Adrenal gland (tissue), 12 donors: ENCODE results near the gene PRR33. TPM values are rescaled to one million over a fixed set of nuclear protein-coding genes. Genes with fewer than 3 reads are reported as not detected.

Experiments used
- DNase-seq, 7 donors: peaks; one replicate each; pipeline ENCODE4 v3.0.0-alpha.2; 2019 to 2020
- H3K27ac ChIP-seq, 5 donors: fragments of 200-600 bp; sonication (generic) in 4 of 5; 1 replicate in 3 of 5; 2 replicates in 2 of 5; pipeline versions ENCODE4 v1.5.1 to v1.8.0; 2016 to 2020; ENCODE audit warnings: mild to moderate bottlenecking in 1 of 5
- H3K27me3 ChIP-seq: fragments of 200-600 bp; 2 replicates; pipeline ENCODE4 v1.8.0; 2021
- H3K36me3 ChIP-seq, 2 donors: fragments of 200-600 bp; replicated peaks in 1 of 2; 1 replicate in 1 of 2; 2 replicates in 1 of 2; pipeline versions ENCODE4 v1.5.1 to v1.8.0; 2018 to 2022
- H3K4me1 ChIP-seq, 2 donors: fragments of 200-600 bp; replicated peaks in 1 of 2; 1 replicate in 1 of 2; 2 replicates in 1 of 2; pipeline versions ENCODE4 v1.5.1 to v1.8.0; 2018 to 2021
- H3K4me3 ChIP-seq, 4 donors: fragments of 200-600 bp; sonication (generic) in 3 of 4; one replicate each; pipeline ENCODE4 v1.5.1; 2016 to 2018
- H3K9me3 ChIP-seq, 3 donors: fragments of 200-600 bp; sonication (generic) in 1 of 3; replicated peaks in 1 of 3; 1 replicate in 2 of 3; 2 replicates in 1 of 3; pipeline versions ENCODE4 v1.5.1 to v1.8.0; 2016 to 2021
- CTCF ChIP-seq, 6 experiments: fragments of 450-650 bp in 4 of 6; fragments of 200-600 bp in 2 of 6; sonication (generic) in 1 of 6; IDR thresholded peaks; 1 replicate in 5 of 6; 2 replicates in 1 of 6; pipeline versions ENCODE4 v1.5.1 to v1.8.0; 2016 to 2021; ENCODE audit warnings: antibody characterized with exemption in 6 of 6, mild to moderate bottlenecking in 2 of 6, moderate library complexity in 1 of 6
- POLR2A ChIP-seq, 2 donors: fragments of 450-650 bp; IDR thresholded peaks; one replicate each; pipeline ENCODE4 v1.6.1; 2017; ENCODE audit warnings: antibody characterized with exemption in 2 of 2, mild to moderate bottlenecking in 2 of 2, moderate library complexity in 1 of 2
- WGBS, 4 donors: extraction: QIAGEN DNeasy Blood & Tissue Kit in 2 of 4; methylation state at CpG; one replicate each; pipeline versions ENCODE4 v1.1.5 to v1.1.7; 2013 to 2017; 5-methylcytosine and 5-hydroxymethylcytosine counted together
- intact Hi-C, 2 donors: fragments of 100-400 bp; cut with DNase I; formaldehyde crosslinking; loops; one replicate each; pipeline versions ENCODE4 v1.14.1 to v1.15.0; 2022 to 2023
- polyA plus RNA-seq, 3 donors: library from polyadenylated mRNA; stranded (reverse); fragments of 200-250 nt in 2 of 3; fragments of 350-450 nt in 1 of 3; fragmentation: Illumina TruSeq in 1 of 3; extraction: RNeasy Lipid Tissue Mini Kit (QIAGEN cat#74804) in 1 of 3; gene quantifications; one replicate each; pipeline ENCODE4 v1.2.3, GENCODE V29; 2013 to 2014
- total RNA-seq, 9 donors: library from RNA; depleted of rRNA in 4 of 9; stranded (reverse); fragments of >200 nt in 4 of 9; fragments of 120-200 nt in 1 of 9; fragmentation: NEBNext Ultra II Directional in 1 of 9; extraction: Animal tissue kit (Norgen Biotek cat#: 25700) in 1 of 9; gene quantifications; one replicate each; pipeline versions ENCODE4 v1.1.0 to v1.2.4, GENCODE V29; 2013 to 2023
- donor health status: healthy with polysubstance abuse.
- donor health status: Bipolar disorder and iron deficiency.
- donor health status: DM: yes; HTN: yes; CAD: no.
- donor health status: DM: no; HTN: no; CAD: no.
- donor health status: DM: no; HTN: no; CAD: no.
- donor health status: DM: yes; HTN: yes; CAD: no.

Gene PRR33
- total and polyA plus RNA-seq, 12 donors: 0.07 to 2.3 (median 0.25) TPM; not detected in 6

- Histone ChIP-seq H3K36me3 (no peaks in the 10 kb centered on the region), H3K9me3 (no peaks in the 10 kb centered on the region), H3K27ac (no peak overlapping the region), H3K4me1 (peaks cover 18 to 29% of the 10 kb centered on the region in 2 donors), H3K27me3 (no peaks in the 10 kb centered on the region), H3K4me3 (no peak overlapping the region)
- intact Hi-C loops: no loop called here
- TF ChIP-seq POLR2A (IDR thresholded peaks at IDR 0.05) (no peak), CTCF (IDR thresholded peaks at IDR 0.05) (no peak)
- no peak for DNase-seq
- 84 to 96% (median 90%) methylated on average over 5 to 7 of the region's 7 CpGs for WGBS, 4 donors
Measured at GRCh38 chr11:1858576-1858975, 33.1 kb downstream of the PRR33 start.

- no peaks in the 10 kb centered on the region for H3K36me3 ChIP-seq
- TF ChIP-seq CTCF (IDR thresholded peaks at IDR 0.05) (no peak), POLR2A (IDR thresholded peaks at IDR 0.05) (no peak)
- no peak overlapping the region for H3K4me3 ChIP-seq
- no peak overlapping the region for H3K27ac ChIP-seq
- peak in 1 of 7 donors; percentile 44 for DNase-seq
- 87 to 97% (median 89%) methylated on average over 6 to 9 of the region's 9 CpGs; no CpG with 5 or more reads in 1 of the 4 donors for WGBS, 4 donors
- no peaks in the 10 kb centered on the region for H3K27me3 ChIP-seq
- peaks cover 15 to 24% of the 10 kb centered on the region in 2 donors for H3K4me1 ChIP-seq
- intact Hi-C loops: no loop called here
- H3K9me3 ChIP-seq: no peaks in the 10 kb centered on the region
Measured at GRCh38 chr11:1858154-1858553, 33.5 kb downstream of the PRR33 start.

GRCh38 chr11:1857064-1857463 lies 34.6 kb downstream of the PRR33 start:
- Histone ChIP-seq H3K4me1 (peaks cover 6 to 17% of the 10 kb centered on the region in 2 donors), H3K27ac (no peak overlapping the region), H3K36me3 (no peaks in the 10 kb centered on the region), H3K27me3 (no peaks in the 10 kb centered on the region), H3K9me3 (no peaks in the 10 kb centered on the region), H3K4me3 (no peak overlapping the region)
- intact Hi-C loops: no loop called here
- TF ChIP-seq CTCF (IDR thresholded peaks at IDR 0.05) (no peak), POLR2A (IDR thresholded peaks at IDR 0.05) (no peak)
- DNase-seq: no peak
- WGBS, 4 donors: 86 to 91% (median 88%) methylated on average over 8 to 11 of the region's 11 CpGs

- no peak for TF ChIP-seq POLR2A (IDR thresholded peaks at IDR 0.05)
- no peak for TF ChIP-seq CTCF (IDR thresholded peaks at IDR 0.05)
- peaks cover 6 to 17% of the 10 kb centered on the region in 2 donors for H3K4me1 ChIP-seq
- no peak overlapping the region for H3K27ac ChIP-seq
- no peaks in the 10 kb centered on the region for H3K9me3 ChIP-seq
- intact Hi-C loops: no loop called here
- no peak for DNase-seq
- no peaks in the 10 kb centered on the region for H3K36me3 ChIP-seq
- no peak overlapping the region for H3K4me3 ChIP-seq
- no peaks in the 10 kb centered on the region for H3K27me3 ChIP-seq
- WGBS, 4 donors: 78 to 93% (median 90%) methylated on average over 3 to 13 of the region's 13 CpGs
Measured at GRCh38 chr11:1856306-1857005, 35.2 kb downstream of the PRR33 start.
